ENCODE data around the gene CRNKL1.

GRCh38 chr20:20085812-20086211 lies 33.5 kb upstream of the CRNKL1 start:
- TF ChIP-seq CTCF (IDR thresholded peaks at IDR 0.05), result no peak
- TF ChIP-seq POLR2AphosphoS5 (IDR thresholded peaks at IDR 0.05), result peak; percentile 53
